SU-DHL-6 (cell line): ENCODE results near the gene FASTKD3.
"Not testable (repeated sequence)": the region's sequence is repeated elsewhere in the genome, so short reads cannot be mapped to it uniquely, and the experiment has no call there.

ENCODE experiments used
- CTCF ChIP-seq: fragments of 200-600 bp; sonication (generic); IDR thresholded peaks from one replicate; pipeline ENCODE4 v1.5.1; 2017; ENCODE audit warnings: antibody characterized with exemption, mild to moderate bottlenecking, low read length, moderate library complexity; ENCODE audit not compliant: insufficient read depth, poor library complexity, severe bottlenecking
- EZH2phosphoT487 ChIP-seq: fragments of 200-600 bp; sonication (generic), shearing (Covaris generic); conservative IDR thresholded peaks from 2 replicates; pipeline ENCODE4 v1.6.1; 2018; ENCODE audit warnings: mild to moderate bottlenecking, antibody characterized with exemption, low read length, moderate library complexity, mixed read lengths

GRCh38 chr5:7911429-7911771 lies 42.6 kb upstream of the FASTKD3 start:
- TF ChIP-seq CTCF, EZH2phosphoT487: not testable (repeated sequence)
